Upper lobe of left lung (tissue), 6 donors: ENCODE results near the gene ADGRG1. TPM values are rescaled to one million over a fixed set of nuclear protein-coding genes. Genes with fewer than 3 reads are reported as not detected.
A peak's percentile ranks its signal among the peaks of the same experiment; 100 is the strongest.

Source experiments
- ATAC-seq, 2 donors: fragments of 200-7000 bp; cut with Tn5 transposase; one replicate each; pipeline ENCODE4 v1.9.1; 2022; ENCODE audit warnings: mild to moderate bottlenecking in 2 of 2, moderate library complexity in 2 of 2; ENCODE audit not compliant: low FRiP score in 2 of 2
- DNase-seq, 2 donors: peaks; one replicate each; pipeline ENCODE4 v3.0.0-alpha.2; 2019 to 2020
- H3K27ac ChIP-seq, 4 donors: fragments of 200-600 bp; sonication (generic); one replicate each; pipeline ENCODE4 v1.5.1; 2016 to 2019
- H3K27me3 ChIP-seq, 4 donors: fragments of 200-600 bp; sonication (generic); one replicate each; pipeline ENCODE4 v1.5.1; 2017 to 2019
- H3K36me3 ChIP-seq, 4 donors: fragments of 200-600 bp; sonication (generic); one replicate each; pipeline ENCODE4 v1.5.1; 2016 to 2019
- H3K4me1 ChIP-seq, 4 donors: fragments of 200-600 bp; sonication (generic); one replicate each; pipeline ENCODE4 v1.5.1; 2018 to 2019
- H3K4me3 ChIP-seq, 4 donors: fragments of 200-600 bp; sonication (generic); one replicate each; pipeline ENCODE4 v1.5.1; 2017 to 2019; ENCODE audit warnings: mild to moderate bottlenecking in 2 of 4, moderate library complexity in 1 of 4
- H3K9me3 ChIP-seq, 4 donors: fragments of 200-600 bp; sonication (generic); one replicate each; pipeline ENCODE4 v1.5.1; 2018 to 2019
- EP300 ChIP-seq, 4 donors: sonication (generic); formaldehyde crosslinking; IDR thresholded peaks; one replicate each; pipeline ENCODE4 v1.5.1; 2017; ENCODE audit warnings: antibody characterized with exemption in 4 of 4, control low read depth in 2 of 4
- POLR2A ChIP-seq, 4 donors: fragments of 450-650 bp; IDR thresholded peaks; one replicate each; pipeline ENCODE4 v1.5.1; 2016 to 2017; ENCODE audit warnings: antibody characterized with exemption in 4 of 4, mild to moderate bottlenecking in 2 of 4
- POLR2AphosphoS5 ChIP-seq, 2 donors: sonication (generic); formaldehyde crosslinking; IDR thresholded peaks; one replicate each; pipeline ENCODE4 v1.5.1; 2017; ENCODE audit warnings: antibody characterized with exemption in 2 of 2
- WGBS, 2 donors: methylation state at CpG; one replicate each; pipeline ENCODE4 v1.1.5; 2017 to 2018; 5-methylcytosine and 5-hydroxymethylcytosine counted together
- total RNA-seq, 6 donors: library from RNA; depleted of rRNA in 4 of 6; stranded (reverse); fragments of >200 nt in 4 of 6; gene quantifications; one replicate each; pipeline versions ENCODE4 v1.1.0 to v1.2.1, GENCODE V29; 2016 to 2021
- TF ChIP-seq, protein P1 (sequence below), 6 experiments: fragments of 450-650 bp in 4 of 6; fragments of 200-600 bp in 2 of 6; sonication (generic) in 2 of 6; IDR thresholded peaks; one replicate each; pipeline ENCODE4 v1.5.1; 2016 to 2019; ENCODE audit warnings: antibody characterized with exemption in 6 of 6
- donor health status: DM: no; HTN: no; CAD: no; lungs with moderate emphysema.
- donor health status: DM: no; HTN: yes; CAD: no; lungs with severe emphysema.

The ADGRG1 gene
- total RNA-seq, 6 donors from 2014 or later = 34.6 to 89.3 (median 40.4) TPM

DNA sequence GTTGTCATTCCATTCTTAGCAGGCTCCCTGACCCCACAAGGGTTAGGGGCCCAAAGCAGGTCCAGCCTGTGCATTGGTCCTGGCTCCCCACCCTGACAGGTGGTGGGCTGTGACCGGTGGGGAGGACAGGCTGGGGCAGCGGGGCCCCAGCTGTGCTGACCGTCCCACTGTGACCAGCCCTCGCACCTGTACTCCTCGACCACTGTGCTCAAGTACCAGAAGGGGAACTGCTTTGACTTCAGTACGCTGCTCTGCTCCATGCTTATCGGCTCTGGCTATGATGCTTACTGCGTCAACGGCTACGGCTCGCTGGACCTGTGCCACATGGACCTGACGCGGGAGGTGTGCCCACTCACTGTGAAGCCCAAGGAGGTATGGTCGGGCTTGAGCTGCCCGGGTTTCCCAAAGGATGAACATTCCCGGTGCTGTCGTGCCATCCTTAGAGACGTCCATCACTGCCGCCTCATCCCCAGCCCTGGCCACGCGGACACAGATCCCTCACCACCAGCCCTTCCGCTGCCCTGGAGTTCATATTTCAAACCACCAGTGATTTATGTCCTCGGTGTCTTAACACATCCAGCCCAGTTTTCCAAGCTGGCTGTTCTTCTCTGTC is 73.4 kb downstream of the ADGRG1 start:
- Histone ChIP-seq H3K9me3 (no peaks in the 10 kb centered on the region), H3K4me1 (no peaks in the 10 kb centered on the region), H3K27ac (no peak overlapping the region), H3K4me3 (no peak overlapping the region), H3K27me3 (no peaks in the 10 kb centered on the region), H3K36me3 (no peaks in the 10 kb centered on the region)
- no peak for TF ChIP-seq POLR2A (IDR thresholded peaks at IDR 0.05)
- TF ChIP-seq, protein P1, sequence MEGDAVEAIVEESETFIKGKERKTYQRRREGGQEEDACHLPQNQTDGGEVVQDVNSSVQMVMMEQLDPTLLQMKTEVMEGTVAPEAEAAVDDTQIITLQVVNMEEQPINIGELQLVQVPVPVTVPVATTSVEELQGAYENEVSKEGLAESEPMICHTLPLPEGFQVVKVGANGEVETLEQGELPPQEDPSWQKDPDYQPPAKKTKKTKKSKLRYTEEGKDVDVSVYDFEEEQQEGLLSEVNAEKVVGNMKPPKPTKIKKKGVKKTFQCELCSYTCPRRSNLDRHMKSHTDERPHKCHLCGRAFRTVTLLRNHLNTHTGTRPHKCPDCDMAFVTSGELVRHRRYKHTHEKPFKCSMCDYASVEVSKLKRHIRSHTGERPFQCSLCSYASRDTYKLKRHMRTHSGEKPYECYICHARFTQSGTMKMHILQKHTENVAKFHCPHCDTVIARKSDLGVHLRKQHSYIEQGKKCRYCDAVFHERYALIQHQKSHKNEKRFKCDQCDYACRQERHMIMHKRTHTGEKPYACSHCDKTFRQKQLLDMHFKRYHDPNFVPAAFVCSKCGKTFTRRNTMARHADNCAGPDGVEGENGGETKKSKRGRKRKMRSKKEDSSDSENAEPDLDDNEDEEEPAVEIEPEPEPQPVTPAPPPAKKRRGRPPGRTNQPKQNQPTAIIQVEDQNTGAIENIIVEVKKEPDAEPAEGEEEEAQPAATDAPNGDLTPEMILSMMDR (IDR thresholded peaks at IDR 0.05) = no peak
- no peak for TF ChIP-seq POLR2AphosphoS5 (IDR thresholded peaks at IDR 0.05)
- no peak for TF ChIP-seq EP300 (IDR thresholded peaks at IDR 0.05)
- DNase-seq = peak in 1 of 2 donors; percentile 38
- no peak for ATAC-seq
- WGBS, 2 donors = 84 to 87% methylated on average over 9 to 23 of the region's 23 CpGs

DNA sequence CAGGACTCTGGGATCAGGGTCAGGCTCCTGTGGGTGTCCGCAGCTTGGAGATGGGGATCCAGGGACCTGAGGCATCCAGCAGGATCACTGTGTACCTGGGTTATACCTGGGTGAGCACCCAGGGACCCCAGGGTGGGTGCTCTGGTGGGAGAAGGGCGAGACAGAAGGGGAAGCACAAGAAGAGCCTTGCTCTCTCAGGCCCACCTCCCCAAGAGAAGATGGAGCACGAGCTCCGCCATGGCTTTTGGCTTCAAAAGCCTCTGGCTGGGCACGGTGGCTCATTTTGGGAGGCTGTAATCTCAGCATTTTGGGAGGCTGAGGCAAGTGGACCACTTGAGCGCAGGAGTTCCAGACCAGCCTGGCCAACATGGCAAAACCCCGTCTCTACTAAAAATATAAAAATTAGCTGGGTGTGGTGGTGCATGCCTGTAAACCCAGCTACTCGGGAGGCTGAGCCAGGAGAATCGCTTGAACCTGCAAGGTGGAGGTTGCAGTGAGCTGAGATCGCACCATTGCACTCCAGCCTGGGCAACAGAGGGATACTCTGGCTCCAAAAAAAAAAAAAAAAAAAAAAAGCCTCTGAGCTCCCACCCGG is 75.1 kb downstream of the ADGRG1 start:
- Histone ChIP-seq H3K9me3 (no peaks in the 10 kb centered on the region), H3K27me3 (no peaks in the 10 kb centered on the region), H3K27ac (no peak overlapping the region), H3K36me3 (no peaks in the 10 kb centered on the region), H3K4me1 (no peaks in the 10 kb centered on the region), H3K4me3 (no peak overlapping the region)
- ATAC-seq (no peak), DNase-seq (no peak)
- TF ChIP-seq POLR2A (IDR thresholded peaks at IDR 0.05) = no peak
- TF ChIP-seq POLR2AphosphoS5 (IDR thresholded peaks at IDR 0.05) = no peak
- TF ChIP-seq, protein P1 (IDR thresholded peaks at IDR 0.05) = no peak
- TF ChIP-seq EP300 (IDR thresholded peaks at IDR 0.05) = no peak
- 85 to 90% methylated on average over 11 of the region's 11 CpGs for WGBS, 2 donors

DNA sequence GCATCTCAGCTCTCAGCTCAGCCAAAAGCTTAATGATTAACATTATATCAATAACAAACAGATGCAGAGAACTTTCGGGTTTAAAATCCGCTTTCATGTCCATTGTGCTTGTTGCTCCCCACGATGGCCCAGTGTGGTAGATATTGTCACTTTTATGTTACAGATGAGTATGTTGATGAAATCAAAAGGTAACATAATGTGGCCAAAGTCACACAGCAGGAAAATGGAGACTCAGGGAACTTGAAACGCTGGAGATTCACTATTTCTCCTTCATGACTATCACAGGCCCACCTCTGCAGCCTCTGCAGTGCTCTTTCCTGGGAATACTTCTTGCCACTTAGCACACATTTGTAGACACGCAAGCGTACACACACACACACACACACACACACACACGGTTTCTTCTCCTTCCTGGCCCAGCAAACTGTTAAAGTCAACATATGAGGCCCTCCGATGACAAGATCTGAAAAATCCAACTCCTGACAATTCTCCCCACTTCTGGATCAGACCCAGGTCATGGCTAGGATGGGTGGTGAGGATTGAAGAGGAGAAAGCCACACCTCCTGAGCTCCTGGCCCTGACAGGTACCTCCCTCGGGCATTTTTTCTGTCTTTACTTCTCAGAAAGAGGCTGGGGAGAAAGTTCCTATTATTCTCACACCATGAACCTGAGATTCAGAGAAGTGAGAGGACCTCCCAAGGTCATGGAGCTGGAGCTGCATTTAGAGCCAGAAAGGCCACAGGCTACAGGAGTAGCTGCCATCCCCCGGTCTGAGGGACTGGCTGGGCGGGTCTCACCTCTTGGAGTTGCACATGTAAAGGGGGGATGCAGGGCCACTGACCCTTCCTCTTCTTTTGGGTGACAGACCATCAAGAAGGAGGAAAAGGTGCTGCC is 75.8 kb downstream of the ADGRG1 start:
- Histone ChIP-seq H3K27ac (no peak overlapping the region), H3K27me3 (no peaks in the 10 kb centered on the region), H3K9me3 (no peaks in the 10 kb centered on the region), H3K4me3 (no peak overlapping the region), H3K4me1 (no peaks in the 10 kb centered on the region), H3K36me3 (no peaks in the 10 kb centered on the region)
- 64 to 66% methylated on average over 11 of the region's 11 CpGs for WGBS, 2 donors
- TF ChIP-seq, protein P1 (IDR thresholded peaks at IDR 0.05) = no peak
- no peak for TF ChIP-seq EP300 (IDR thresholded peaks at IDR 0.05)
- no peak for TF ChIP-seq POLR2AphosphoS5 (IDR thresholded peaks at IDR 0.05)
- no peak for TF ChIP-seq POLR2A (IDR thresholded peaks at IDR 0.05)
- ATAC-seq = no peak
- no peak for DNase-seq

DNA sequence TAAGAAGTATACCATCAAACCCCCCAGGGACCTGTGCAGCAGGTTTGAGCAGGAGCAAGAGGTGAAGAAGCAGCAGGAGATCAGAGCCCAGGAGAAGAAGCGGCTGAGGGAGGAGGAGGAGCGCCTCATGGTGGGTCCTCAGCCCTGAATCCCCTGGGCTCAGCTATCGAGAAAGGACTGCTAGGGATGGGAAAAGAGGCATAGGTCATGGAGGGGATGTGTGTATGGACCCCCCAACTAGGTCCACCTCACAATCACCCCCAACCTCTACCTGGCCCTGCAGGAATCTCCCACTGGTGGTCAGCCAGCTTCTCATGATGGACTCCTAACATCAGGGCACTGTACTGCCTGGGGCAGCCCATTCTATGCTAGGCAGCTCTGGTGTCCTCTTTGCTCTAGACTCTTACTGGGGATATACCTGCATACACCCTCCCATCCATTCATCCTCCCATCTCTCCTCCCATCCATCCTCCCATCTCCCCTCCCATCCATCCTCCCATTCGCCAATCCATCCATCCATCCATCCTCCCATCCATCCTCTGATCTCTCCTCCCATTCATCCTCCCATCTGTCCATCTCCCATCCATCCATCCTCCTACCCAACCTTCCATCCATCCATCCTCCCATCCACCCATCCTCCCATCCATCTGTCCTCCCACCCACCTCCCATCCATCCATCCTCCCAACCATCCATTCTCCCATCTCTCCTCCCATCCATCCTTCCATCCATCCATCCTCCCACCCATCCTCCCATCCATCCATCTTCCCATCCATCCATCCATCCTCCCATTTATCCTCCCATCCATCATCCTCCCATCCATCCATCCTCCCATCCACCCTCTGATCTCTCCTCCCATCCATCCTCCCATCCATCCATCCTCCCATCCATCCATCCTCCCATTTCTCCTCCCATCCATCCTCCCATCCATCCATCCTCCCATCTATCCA is 76.7 kb downstream of the ADGRG1 start:
- ATAC-seq (no peak), DNase-seq (no peak)
- H3K4me3 ChIP-seq = no peak overlapping the region
- whole genome bisulfite sequencing, 2 donors = 90 to 91% methylated on average over 4 of the region's 4 CpGs
- H3K36me3 ChIP-seq = no peaks in the 10 kb centered on the region
- no peaks in the 10 kb centered on the region for H3K9me3 ChIP-seq
- no peak for TF ChIP-seq POLR2AphosphoS5 (IDR thresholded peaks at IDR 0.05)
- no peak for TF ChIP-seq EP300 (IDR thresholded peaks at IDR 0.05)
- TF ChIP-seq, protein P1 (IDR thresholded peaks at IDR 0.05) = no peak
- no peak for TF ChIP-seq POLR2A (IDR thresholded peaks at IDR 0.05)
- no peaks in the 10 kb centered on the region for H3K4me1 ChIP-seq
- H3K27ac ChIP-seq = no peak overlapping the region
- no peaks in the 10 kb centered on the region for H3K27me3 ChIP-seq
